ENCODE results near the gene METAP1D.

The METAP1D gene

DNA sequence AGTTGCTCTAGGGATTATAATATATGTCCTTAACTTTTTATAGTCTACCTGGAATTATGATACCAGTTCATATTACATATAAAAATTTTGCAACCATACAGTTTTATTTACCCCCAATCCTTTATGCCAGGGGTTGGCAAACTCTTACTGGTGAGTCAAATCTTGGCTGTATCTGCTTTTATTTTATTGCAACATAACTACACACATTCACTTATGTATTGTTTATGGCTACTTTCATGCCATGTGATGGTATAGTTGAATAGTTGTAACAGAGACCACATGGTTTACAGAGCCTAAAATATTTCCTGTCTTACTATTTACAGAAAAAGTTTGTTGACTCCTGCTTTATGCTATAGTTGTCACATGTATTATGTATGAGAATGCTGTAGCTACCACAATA is 128.7 kb downstream of the METAP1D start:
- no peak for TF ChIP-seq SIN3A (IDR thresholded peaks at IDR 0.05; ENCODE audit: borderline replicate concordance, insufficient read depth, low read length)
- TF ChIP-seq REST (IDR thresholded peaks at IDR 0.05; ENCODE audit: insufficient read depth in 1 of 2, low read depth in 2 of 2, low read length in 2 of 2): no peak
- no peak for TF ChIP-seq FOXP2 (optimal IDR thresholded peaks at IDR 0.05; ENCODE audit: borderline replicate concordance, extremely low read depth, extremely low read length, insufficient read depth)
- TF ChIP-seq TAF1 (IDR thresholded peaks at IDR 0.05; ENCODE audit: borderline replicate concordance, insufficient read depth, low read length): no peak
- TF ChIP-seq POLR2AphosphoS5 (IDR thresholded peaks at IDR 0.05; ENCODE audit: low read depth, low read length): no peak

- TF ChIP-seq FOXP2 (optimal IDR thresholded peaks at IDR 0.05; ENCODE audit: borderline replicate concordance, extremely low read depth, extremely low read length, insufficient read depth) (no peak), REST (IDR thresholded peaks at IDR 0.05; ENCODE audit: insufficient read depth in 1 of 2, low read depth in 2 of 2, low read length in 2 of 2) (no peak), SIN3A (IDR thresholded peaks at IDR 0.05; ENCODE audit: borderline replicate concordance, insufficient read depth, low read length) (no peak), TAF1 (IDR thresholded peaks at IDR 0.05; ENCODE audit: borderline replicate concordance, insufficient read depth, low read length) (no peak), POLR2AphosphoS5 (IDR thresholded peaks at IDR 0.05; ENCODE audit: low read depth, low read length) (no peak)
These were observed 129.7 kb downstream of the METAP1D start for GRCh38 chr2:172129404-172129803.
